Brain pericyte (primary cell): Measurements from ENCODE around the gene ZNF532.

Experiments used
- DNase-seq: peaks from one replicate; pipeline ENCODE4 v3.0.0-alpha.2; 2012; ENCODE audit warnings: low read depth, low spot score

ZNF532 gene

DNA sequence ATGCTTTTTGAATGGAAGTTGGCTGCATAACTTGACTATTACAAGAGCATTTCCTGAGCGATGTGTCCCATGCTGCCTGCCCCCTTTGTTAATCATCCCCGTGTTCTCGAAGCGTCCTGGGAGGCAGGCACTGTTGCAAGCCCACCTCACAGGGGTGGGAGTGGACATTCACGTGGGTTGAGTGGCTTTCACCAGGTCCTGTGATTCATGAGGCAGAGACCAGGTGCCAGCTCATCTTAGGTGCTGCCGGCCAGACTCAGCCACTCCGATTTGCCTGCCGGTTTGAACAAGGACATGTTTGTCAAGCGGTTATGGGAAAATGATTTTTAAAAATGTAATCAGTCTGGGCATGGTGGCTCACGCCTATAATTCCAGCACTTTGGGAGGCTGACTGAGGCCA is 112.5 kb downstream of the ZNF532 start:
- DNase-seq, result no peak

DNA sequence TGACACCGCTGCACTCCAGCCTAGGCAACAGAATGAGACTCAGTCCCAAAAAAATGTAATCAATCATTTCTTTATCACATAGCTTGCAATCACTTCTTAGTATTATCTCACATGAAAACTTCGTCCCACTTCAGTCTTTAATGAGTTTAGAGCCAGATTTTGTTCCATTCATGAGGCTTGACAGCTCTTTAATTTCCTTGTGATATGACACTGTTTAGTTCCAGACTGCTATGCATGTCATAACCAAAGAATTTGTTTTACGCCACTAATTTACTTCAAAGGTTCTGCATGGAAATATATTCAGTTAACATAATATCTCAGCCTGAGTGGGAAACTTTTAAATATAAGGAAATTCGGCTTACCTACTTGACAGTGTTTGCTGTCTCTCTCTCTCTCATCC is 113.1 kb downstream of the ZNF532 start:
- DNase-seq, result no peak

DNA sequence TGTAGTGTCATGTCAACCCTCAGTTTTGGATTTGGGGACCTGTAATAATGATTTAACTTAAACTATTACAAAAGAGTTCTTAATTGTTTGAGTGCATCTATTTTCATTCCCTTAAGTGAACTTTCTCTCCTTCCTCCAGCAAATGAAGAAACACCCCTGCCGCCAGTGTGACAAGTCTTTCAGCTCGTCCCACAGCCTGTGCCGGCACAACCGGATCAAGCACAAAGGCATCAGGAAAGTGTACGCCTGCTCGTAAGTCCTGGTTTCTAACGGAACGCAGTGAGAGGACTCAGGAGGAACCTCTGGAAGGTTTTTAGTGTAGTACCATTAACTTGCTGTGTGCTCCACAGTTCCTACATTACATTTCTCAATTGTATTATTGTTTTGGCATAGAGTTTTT is 114.2 kb downstream of the ZNF532 start:
- DNase-seq, result no peak

DNA sequence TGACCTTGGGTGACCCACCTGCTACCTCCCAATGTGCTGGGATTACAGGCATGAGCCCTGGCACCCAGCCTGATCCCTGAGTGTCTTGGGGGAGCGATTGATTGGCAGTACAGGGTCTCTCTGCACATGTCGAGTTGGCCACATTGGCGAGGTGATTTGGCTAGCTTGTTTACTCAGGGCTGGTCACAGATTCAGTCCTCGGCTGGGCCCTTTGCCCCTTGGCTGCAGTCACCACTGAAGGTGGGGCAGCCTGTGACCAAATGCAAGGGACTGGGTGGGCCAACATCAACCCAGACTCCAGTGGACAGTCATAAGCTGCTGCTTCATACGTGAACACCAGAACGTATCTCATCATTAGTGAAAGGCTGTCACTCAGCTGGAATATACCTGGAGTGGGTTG is 114.9 kb downstream of the ZNF532 start:
- DNase-seq, result no peak

DNA sequence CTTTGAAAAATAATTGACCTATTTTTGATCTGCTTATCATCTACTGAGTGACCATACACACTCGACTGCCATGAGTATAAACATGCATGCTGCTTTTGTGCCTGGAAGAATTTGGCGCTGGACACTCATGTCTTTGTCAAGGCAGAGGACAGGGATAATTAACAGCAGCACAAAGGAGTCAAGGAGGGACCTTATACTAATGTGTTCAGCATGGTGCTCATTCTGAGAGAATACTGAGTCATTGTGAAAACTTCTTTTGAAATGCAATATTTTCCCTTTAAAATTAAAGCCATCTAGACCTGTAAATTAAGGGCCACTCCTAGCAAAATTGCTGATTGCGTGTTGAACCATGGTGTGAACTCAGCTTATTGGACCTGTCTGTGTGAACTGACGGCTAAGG is 116.3 kb downstream of the ZNF532 start:
- DNase-seq, result no peak

DNA sequence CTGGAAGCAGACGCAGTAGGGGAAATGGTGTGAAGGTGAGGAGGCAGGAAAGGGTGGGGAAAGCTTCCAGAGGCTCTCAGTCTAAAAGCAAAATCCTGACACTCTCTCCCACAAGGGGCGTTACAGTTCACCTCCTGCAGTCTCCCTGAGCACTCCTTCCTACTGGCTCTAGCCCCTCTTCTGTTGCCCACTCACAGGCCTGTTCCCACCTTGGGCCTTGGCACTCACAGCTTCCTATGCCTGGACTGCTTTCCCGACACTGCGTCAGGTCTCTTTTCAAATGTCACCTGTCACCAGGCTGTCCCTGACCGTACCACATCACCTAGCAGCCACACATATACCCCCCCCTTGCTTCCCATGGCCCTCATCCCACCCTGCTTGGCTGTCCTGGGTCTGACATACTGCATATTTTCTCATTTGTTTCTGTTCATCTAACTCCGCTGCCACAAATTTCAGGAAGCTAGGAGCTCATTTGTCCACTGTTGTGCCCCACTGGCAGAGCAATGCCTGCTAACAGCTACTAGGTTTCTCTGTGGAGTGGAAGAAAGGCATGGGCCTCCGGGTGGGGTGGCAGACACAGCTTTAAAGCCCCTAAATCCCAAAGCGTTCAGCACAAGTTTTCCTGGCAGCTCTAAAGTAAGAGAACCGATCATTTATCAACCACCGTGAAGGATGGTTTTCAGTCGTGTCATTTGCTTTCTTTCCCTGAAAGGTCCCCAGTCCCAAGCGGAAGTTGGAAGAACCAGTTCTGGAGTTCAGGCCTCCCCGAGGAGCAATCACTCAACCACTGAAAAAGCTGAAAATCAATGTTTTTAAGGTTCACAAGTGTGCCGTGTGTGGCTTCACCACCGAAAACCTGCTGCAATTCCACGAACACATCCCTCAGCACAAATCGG is 118.8 kb downstream of the ZNF532 start:
- no peak for DNase-seq

DNA sequence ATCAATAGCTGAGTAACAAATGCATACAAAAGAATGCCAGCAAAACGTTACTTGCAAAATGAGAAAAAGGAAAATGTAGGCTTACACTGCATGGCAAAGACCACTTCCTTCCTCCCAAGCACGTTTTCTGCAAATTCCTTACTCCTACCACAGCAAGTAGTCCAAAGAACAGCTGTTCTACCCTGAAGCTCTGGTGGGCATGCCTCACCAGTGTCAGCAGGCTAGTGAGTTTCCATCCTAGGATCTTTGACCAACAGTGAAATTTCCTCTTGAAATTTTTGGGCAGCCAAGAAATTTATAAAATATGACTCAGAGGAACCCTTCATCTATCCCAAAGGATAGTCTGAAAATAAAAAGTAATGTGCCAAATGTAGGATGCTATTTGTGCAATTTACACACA is 123.9 kb downstream of the ZNF532 start:
- DNase-seq, result no peak

DNA sequence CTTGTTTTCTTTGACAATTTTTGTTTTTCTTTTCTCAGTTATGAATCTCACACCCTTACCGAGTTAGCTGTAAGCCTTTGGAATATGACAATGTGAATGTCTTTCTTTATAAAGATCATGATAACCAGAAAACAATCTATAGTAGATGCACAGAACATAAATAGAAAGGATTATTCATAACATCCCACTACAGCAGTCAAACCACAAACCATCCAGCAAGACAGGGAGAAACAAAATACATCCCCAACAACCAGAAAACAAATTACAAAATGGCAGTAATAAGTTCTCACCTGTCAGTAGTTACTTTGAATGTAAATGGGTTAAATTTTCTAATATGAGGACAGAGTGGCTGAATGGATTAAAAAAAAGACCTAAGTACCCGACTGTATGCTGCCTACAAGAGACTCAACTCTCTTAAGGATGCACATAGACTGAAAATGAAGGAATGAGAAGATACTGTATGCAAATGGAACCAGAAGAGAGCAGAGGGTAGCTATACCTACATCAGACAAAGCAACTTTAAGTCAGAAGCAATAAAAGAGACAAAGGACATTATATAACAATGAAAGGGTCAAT is 124.6 kb downstream of the ZNF532 start:
- DNase-seq, result no peak

DNA sequence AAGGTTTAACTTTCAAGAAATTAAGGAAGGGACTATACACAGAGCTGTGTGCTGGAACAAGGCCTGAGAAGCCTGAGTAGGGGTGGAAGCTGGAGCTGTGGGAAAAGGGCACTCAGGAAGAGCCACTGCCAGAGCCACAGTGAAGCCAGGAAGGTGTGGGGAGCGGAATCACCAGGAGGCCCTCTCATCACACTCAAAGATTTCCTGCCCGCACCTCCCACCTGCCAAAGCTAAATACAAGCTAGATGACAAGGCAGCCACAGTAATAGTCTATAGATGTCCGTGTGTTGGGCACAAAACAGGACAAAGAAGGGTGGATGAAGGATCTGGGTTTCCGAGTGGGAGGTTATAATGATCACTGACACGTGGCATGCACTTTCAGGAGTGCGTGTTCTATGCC is 126.0 kb downstream of the ZNF532 start:
- DNase-seq, result no peak

DNA sequence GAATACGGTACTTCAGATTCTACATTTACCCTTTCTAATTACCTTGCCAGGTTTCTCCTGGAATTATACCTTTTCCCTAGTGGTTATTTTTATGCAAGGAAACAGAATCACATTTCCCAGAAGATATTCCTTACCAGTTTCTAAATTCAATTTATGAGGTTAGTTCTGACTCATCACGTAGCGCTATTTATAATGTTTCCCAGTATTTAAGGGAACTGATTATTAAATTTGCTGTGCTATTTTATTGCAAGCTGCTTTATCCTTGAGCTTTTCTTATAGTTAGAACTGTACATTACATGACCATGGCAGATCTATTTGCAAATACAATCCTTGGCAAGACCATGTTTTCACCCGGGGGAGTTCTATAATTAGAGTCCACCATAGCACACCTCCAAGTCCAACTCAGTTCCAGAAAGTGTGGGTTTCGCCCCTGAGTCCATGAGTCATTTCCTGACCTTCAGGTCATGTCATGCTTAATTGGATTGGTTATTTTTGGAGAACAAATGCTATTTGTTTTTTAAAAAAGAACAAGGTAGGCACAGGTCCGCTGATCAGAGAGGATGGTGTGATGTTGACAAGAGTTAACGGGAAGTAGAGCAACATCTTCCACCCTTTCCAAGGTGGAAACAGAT is 126.6 kb downstream of the ZNF532 start:
- DNase-seq, result no peak

DNA sequence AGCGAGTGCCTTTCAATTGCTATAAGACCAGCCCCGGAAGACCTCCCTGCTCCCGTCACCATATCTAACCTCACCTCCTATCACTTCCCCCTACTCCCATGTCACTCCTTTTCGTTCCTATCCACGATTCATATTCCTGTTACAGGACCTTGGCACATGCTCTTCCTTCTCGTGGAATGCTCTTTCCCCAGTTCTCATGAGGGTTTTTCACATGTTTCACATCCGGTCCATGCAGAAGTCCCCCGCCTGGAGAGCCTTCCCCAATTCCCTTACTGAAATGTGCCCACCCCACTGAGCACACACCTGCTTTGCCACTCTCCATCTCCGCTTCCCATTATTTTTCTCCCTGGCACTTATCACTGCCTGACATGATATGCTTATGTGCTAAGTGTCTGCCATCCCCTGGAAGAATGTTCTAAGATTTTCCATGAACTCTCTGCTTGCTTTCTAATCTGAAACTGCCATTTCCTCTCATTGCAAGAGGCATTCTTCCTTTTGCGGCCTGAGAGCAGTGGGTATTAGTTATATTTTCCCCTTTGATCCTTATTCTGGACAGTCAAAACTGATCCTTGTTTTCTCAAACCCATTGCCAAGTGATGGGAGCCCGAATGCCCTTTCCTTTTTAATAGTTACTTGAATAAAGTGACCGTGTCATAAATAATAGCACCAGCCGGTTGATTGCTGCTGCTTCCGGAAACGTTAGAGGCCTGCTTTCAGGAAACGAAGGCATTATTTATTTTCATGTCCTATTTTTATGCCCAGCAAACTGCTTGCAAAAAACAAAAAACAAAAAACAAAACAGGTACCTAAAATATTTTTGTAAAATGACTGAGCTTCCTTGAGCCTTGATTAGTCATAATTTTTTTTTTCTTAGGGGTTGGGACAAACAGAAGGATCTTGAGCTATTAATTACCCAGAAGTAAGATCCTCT is 127.9 kb downstream of the ZNF532 start:
- DNase-seq, result no peak

DNA sequence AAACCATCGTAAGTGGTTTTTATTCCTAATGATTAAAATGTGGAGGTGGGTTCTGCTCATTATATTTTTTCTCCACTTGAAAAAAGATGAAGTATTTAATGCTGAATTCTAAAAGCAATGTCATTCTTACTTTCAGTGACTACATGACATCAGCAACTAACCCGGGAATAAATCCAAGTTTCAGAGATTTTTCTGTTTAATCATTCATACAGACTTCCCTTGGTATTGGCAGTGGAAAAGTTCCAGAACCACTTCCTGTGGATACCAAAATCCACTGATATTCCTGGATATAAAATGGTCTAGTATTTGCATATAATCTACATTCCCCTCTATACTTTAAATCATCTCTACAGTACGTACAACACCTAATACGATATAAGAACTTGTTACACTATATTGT is 128.6 kb downstream of the ZNF532 start:
- no peak for DNase-seq

DNA sequence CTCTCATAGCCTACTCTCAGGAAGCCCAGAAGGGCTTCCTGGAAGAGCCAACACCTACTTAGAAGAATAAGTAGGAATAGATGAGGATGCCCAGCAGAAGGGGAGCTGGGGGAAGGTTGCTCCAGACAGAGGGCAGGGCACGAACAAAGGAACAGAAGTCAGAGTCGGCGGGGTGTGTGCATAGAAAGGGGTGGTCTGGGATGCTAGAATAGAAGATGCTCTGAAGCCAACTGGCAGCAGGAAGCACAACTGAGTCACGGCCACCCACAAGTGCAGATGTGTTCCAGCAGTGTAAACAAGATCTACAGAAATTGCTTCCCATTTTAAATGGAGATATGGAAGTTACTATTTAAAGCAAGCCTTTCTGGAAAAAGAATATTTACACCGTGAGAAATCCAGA is 131.0 kb downstream of the ZNF532 start:
- DNase-seq, result no peak

DNA sequence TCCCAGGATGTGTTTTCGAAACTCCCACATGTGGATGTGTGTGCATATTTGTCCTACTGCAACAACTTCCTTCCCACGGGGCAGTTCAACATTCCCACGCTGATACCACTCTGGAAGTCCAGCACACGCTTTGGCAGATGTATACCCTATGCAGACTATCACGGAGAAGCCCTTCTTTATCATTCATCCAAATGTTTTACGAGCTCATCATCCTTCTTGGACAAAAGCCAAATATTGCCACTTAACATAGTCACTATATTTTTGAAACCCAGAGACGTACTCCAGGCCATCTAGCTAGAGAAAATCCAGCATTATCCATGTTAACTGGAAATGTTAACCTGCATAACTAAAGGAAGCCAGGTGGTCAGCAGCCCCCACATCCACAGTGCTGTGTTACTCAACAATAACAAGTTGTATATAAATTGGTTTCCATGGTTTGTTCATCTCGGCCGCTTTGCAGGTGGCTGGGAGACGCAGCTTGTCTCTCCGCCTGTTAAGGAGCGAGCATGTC is 131.5 kb downstream of the ZNF532 start:
- no peak for DNase-seq

DNA sequence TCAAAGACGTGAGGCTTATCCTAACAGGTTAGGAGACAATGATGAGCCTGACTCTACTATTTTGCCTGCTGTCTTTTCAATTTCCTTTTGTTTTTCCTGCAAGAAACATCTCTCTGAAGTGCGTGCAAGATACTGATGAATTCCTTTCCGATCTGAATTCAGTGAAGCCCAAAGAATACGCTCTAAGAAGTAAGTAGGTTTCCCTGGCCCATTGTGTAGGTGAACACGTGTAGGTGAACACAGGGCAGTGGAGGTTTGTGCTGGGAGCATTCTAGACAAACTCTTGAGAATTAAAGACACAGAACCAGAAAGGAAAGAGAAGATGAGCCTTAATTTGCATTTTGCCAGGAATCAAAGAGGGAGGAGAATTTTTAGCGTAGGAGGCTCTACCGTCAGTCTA is 132.0 kb downstream of the ZNF532 start:
- no peak for DNase-seq

DNA sequence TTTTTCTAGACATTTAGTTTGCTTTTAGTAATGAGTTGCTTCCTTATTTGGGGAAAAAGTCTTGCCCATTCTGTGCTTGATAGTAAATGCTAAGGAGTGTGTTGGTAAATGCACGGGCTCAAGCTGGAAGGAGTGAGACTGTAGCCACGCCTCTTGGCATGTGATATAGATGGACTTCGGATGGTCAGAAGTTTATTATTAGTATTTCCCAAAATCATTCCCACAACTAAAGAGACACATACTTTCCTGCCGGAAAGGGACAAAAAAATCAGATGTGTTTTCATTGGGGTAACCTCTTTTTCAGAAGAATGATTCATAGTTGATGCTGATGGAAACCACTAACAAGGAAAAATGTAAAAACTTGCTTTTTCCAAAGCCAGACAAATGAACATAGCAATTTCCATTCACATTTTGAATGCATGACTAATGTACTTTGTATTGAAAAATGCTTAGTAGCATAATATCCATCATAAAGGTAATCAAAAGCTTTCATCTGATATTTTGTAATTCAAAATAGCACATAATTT is 133.2 kb downstream of the ZNF532 start:
- DNase-seq, result no peak

DNA sequence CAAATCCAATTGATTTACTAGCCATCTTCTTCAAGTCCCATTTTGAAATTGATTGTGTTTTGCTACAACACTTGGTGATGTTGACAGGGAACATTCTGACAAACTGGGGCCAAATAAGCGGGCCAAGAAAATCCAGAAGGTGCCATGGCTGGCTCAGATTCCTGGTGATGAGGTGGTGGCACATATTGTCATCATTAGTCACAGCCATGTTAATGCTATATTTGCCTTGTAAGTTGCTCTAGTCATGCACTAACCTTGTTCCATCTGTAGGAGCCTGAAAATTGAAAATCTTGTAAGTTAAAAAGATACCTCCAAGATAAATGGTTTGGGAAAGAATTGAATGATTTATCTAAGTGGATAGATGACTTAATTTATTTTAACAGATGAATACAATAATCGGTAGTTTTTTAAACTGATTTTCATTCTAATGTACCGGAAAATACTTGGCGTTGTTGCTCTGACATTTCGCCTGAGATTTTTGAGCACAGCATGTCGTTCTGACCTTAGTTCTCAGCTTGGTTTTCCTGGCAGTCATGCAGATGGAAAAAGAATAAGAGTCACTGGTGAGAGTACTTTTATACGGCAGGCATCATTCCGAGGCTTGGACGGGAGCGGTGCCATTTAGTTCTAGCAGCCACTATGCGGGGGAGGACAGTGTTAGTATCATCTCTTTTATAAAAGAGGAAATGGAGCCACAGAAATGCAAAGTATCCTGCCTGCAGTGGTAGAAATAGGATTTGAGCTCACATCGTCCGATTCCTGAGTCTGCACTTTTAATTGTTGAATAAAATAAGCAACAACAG is 133.9 kb downstream of the ZNF532 start:
- no peak for DNase-seq

DNA sequence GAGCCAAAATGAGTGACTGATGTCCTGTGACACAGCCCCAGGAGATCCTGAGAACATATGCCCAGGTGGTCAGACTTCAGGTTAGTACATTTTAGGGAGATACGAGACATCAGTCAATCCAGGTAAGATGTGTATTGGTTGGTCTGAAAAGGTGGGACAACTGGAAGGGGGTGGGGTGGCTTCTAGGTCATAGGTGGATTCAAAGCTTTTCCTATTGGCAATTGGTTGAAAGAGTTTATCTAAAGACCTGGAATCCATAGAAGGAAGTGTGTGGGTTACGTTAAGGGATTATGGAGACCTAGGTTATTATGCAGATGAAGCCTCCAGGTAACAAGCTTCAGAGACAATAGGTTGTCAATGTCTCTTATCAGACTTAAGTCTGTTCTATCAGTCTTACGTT is 136.5 kb downstream of the ZNF532 start:
- no peak for DNase-seq

DNA sequence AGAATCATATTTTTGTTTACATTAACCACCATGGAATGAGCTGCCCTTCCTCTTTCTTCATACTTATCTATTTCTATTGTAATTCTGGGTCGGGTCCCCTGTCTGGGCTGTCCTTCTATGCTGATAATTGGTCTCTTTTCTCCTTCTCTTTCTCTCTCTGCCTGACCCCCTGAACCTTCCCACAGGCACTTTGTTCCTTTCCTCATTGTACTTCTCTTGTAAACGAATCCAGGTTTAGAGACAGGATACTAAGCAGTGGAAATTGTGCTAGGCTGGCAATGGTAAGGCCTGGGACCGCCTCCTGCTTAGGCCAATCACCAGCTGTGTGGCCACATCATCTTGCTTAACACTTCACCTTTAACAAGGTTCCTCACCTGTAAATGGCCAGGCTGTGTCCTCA is 137.0 kb downstream of the ZNF532 start:
- DNase-seq, result no peak

DNA sequence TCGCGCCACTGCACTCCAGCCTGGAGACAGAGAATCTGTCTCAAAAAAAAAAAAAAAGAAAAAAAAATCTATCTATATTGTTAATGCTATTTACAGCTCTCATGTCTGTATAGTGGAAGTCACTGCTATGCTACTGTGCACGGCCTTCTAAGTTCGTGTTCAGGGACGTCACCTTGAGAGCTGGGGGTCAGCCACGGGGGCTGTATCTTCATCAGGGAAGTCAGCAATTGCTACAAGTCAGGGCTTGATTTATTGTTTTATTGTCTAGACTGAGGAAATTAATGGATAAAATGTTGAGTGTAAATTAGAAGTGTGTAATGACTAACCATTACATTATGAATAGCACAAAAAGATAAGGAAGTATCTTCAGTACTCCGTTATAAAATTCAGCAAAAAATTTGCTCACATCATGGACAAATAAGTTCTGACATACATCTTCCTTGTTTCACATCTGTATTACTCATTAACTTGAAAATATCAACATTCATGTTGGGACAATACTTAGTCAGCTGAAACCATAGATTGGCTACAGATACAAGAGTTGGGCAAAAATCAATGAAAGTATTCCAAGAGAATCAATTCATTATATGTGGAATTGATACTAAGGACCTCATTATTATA is 138.4 kb downstream of the ZNF532 start:
- DNase-seq, result no peak
